ENCODE measurements around the gene PQBP1.

Gene PQBP1

GRCh38 chrX:48904626-48905025, 6.9 kb downstream of the PQBP1 start:
- TF ChIP-seq POLR2A (IDR thresholded peaks at IDR 0.05; ENCODE audit: extremely low read depth, insufficient read length) = no peak
- TF ChIP-seq, protein P1, sequence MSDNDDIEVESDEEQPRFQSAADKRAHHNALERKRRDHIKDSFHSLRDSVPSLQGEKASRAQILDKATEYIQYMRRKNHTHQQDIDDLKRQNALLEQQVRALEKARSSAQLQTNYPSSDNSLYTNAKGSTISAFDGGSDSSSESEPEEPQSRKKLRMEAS (IDR thresholded peaks at IDR 0.05; ENCODE audit: low read depth, low read length) = no peak
- TF ChIP-seq MYC (IDR thresholded peaks at IDR 0.05; ENCODE audit: low read depth, low read length) = no peak
- TF ChIP-seq, protein P2, sequence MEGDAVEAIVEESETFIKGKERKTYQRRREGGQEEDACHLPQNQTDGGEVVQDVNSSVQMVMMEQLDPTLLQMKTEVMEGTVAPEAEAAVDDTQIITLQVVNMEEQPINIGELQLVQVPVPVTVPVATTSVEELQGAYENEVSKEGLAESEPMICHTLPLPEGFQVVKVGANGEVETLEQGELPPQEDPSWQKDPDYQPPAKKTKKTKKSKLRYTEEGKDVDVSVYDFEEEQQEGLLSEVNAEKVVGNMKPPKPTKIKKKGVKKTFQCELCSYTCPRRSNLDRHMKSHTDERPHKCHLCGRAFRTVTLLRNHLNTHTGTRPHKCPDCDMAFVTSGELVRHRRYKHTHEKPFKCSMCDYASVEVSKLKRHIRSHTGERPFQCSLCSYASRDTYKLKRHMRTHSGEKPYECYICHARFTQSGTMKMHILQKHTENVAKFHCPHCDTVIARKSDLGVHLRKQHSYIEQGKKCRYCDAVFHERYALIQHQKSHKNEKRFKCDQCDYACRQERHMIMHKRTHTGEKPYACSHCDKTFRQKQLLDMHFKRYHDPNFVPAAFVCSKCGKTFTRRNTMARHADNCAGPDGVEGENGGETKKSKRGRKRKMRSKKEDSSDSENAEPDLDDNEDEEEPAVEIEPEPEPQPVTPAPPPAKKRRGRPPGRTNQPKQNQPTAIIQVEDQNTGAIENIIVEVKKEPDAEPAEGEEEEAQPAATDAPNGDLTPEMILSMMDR (IDR thresholded peaks at IDR 0.05; ENCODE audit: low read depth, low read length) = no peak
- DNase-seq (ENCODE audit: low read depth) = no peak
- no peak overlapping the region for H3K4me3 ChIP-seq (ENCODE audit: low read depth, low read length)

GRCh38 chrX:48905090-48905790, 7.5 kb downstream of the PQBP1 start:
- DNase-seq (ENCODE audit: low read depth) = no peak
- TF ChIP-seq, protein P2 (IDR thresholded peaks at IDR 0.05; ENCODE audit: low read depth, low read length) = no peak
- TF ChIP-seq, protein P1 (IDR thresholded peaks at IDR 0.05; ENCODE audit: low read depth, low read length) = no peak
- TF ChIP-seq MYC (IDR thresholded peaks at IDR 0.05; ENCODE audit: low read depth, low read length) = no peak
- TF ChIP-seq POLR2A (IDR thresholded peaks at IDR 0.05; ENCODE audit: extremely low read depth, insufficient read length) = no peak
- H3K4me3 ChIP-seq (ENCODE audit: low read depth, low read length) = no peak overlapping the region

GRCh38 chrX:48908600-48908999, 10.9 kb downstream of the PQBP1 start:
- no peak for DNase-seq (ENCODE audit: low read depth)
- H3K4me3 ChIP-seq (ENCODE audit: low read depth, low read length) = no peak overlapping the region
- TF ChIP-seq POLR2A (IDR thresholded peaks at IDR 0.05; ENCODE audit: extremely low read depth, insufficient read length) (no peak), MYC (IDR thresholded peaks at IDR 0.05; ENCODE audit: low read depth, low read length) (no peak)
- TF ChIP-seq, protein P1 (IDR thresholded peaks at IDR 0.05; ENCODE audit: low read depth, low read length) = no peak
- TF ChIP-seq, protein P2 (IDR thresholded peaks at IDR 0.05; ENCODE audit: low read depth, low read length) = no peak

DNA sequence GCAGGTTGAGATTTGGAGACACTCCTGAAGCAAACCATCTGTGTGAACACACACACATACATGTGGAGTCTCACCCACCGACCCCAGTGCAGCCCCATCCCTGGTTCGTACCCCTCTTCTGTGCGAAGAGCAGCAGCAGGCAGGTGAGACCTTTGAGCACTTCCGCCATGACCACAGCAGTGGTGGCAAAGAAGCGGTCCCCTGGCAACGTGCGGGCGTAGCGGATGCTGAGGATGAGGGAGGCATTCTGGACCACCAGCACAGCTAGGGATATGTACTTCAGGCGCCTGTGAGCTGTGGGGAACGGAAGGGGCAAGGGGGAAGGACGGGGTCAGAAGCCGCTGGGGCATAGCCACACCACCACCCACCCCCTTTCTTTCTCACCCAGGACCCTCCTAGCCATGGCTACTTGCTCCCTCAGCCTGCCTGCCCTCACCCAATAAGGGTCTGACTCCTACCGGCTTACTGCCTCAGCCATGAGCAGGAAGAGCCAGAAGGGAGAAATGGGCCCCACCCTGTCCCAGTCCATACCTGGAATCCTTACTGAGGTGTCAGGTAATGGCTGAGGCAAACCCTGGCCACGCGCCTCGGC, 12.1 kb downstream of the PQBP1 start:
- no peak for DNase-seq (ENCODE audit: low read depth)
- TF ChIP-seq POLR2A (IDR thresholded peaks at IDR 0.05; ENCODE audit: extremely low read depth, insufficient read length) (no peak), MYC (IDR thresholded peaks at IDR 0.05; ENCODE audit: low read depth, low read length) (no peak)
- TF ChIP-seq, protein P1 (IDR thresholded peaks at IDR 0.05; ENCODE audit: low read depth, low read length) = no peak
- TF ChIP-seq, protein P2 (IDR thresholded peaks at IDR 0.05; ENCODE audit: low read depth, low read length) = no peak
- no peak overlapping the region for H3K4me3 ChIP-seq (ENCODE audit: low read depth, low read length)

- DNase-seq (ENCODE audit: low read depth) = peak; percentile 62
- TF ChIP-seq, protein P1 (IDR thresholded peaks at IDR 0.05; ENCODE audit: low read depth, low read length) = no peak
- TF ChIP-seq MYC (IDR thresholded peaks at IDR 0.05; ENCODE audit: low read depth, low read length) = no peak
- TF ChIP-seq POLR2A (IDR thresholded peaks at IDR 0.05; ENCODE audit: extremely low read depth, insufficient read length) = no peak
- TF ChIP-seq, protein P2 (IDR thresholded peaks at IDR 0.05; ENCODE audit: low read depth, low read length) = no peak
These were observed 13.2 kb downstream of the PQBP1 start for GRCh38 chrX:48910926-48911411.

More at GRCh38 chrX:48910926-48911411, 13.2 kb downstream of the PQBP1 start:
- peak overlapping the region; percentile 97 for H3K4me3 ChIP-seq (ENCODE audit: low read depth, low read length)
